ENCODE data around the gene ZMYND10. TPM values are rescaled to one million over a fixed set of nuclear protein-coding genes. Genes with fewer than 3 reads are reported as not detected.

The ZMYND10 gene
- total and polyA plus RNA-seq, 9 of the 15 experiments (the other 6 are each of a cell fraction or from before 2014, with no cell fraction given) = 0.20 to 2.8 (median 0.70) TPM

DNA sequence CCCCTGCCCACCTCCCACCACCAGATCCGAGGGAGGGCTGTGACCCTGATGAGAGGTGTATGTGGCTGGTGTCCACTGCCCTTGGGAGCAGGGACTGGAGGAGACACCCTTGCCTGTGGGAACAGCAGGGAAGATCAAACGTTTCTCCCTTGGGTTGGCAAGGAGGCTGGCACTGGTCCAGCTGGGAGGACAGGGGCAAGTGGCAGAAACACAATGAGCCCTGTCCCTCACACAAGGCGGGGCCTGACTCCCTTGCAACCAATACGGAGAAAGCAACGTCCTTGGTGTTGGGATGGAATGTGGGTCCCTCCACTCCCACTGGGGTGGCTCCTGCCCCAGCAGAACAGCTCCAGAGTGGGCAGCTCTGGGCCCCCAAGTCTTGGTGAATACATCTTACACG is 28.2 kb downstream of the ZMYND10 start:
- in situ Hi-C loops (cut with MboI) = no loop called here
- TF ChIP-seq NFIC (IDR thresholded peaks at IDR 0.05) = peak; percentile 62
- no peak for TF ChIP-seq SREBF2 (CRISPR knock-in tag; IDR thresholded peaks at IDR 0.05)
- TF ChIP-seq TBP (optimal IDR thresholded peaks at IDR 0.05; ENCODE audit: low read depth, low read length) = peak; percentile 5
- H3K9ac ChIP-seq (ENCODE audit: insufficient read depth in 1 of 2, low read depth in 2 of 2, low read length in 2 of 2) = peak overlapping the region in 1 of 2 experiments; percentile 86; a peak in 2 of 4 replicates
- POLR2A ChIA-PET = interaction anchor here (0.7 to 1.1 kb wide), 5 partner anchors 11 to 543 kb away, joined by 3 to 5 read pairs (median 3); partner anchors contain the start of genes HYAL3, NAA80 and TUSC2
- peaks cover 27 to 59% of the 10 kb centered on the region in 2 experiments for H3K4me1 ChIP-seq (replicated peaks in 1 of 2; ENCODE audit: control insufficient read depth in 2 of 2, insufficient read depth in 2 of 2, low read length in 2 of 2)
- peaks cover 20% of the 10 kb centered on the region; the same call in 2 of the 3 replicates for H3K36me3 ChIP-seq (ENCODE audit: control insufficient read depth, insufficient read depth, low read length)
- WGBS (ENCODE audit: insufficient coverage, low coverage, missing lambda C conversion rate) = 30% methylated on average over 4 of the region's 6 CpGs
- no peaks in the 10 kb centered on the region for H3K27me3 ChIP-seq (ENCODE audit: control insufficient read depth in 2 of 2, insufficient read depth in 2 of 2, low read length in 2 of 2)
- H4K20me1 ChIP-seq (replicated peaks; ENCODE audit: control insufficient read depth, insufficient read depth, low read length) = no peaks in the 10 kb centered on the region
- H3K79me2 ChIP-seq (ENCODE audit: control insufficient read depth, insufficient read depth, low read length) = peaks cover 22% of the 10 kb centered on the region
- H3K9me1 ChIP-seq (ENCODE audit: control insufficient read depth, insufficient read depth, low read length) = no peaks in the 10 kb centered on the region
- intact Hi-C loops (cut with micrococcal nuclease) = no loop called here
- CTCF ChIA-PET (ENCODE audit: low intra/inter-chr PET ratio) = no interaction called here
- ATAC-seq = no peak
- no peak for DNase-seq (ENCODE audit: extremely low read depth in 1 of 4, low spot score in 3 of 4)
- H3K27ac ChIP-seq (ENCODE audit: extremely low read depth, low read depth, low read length) = peak overlapping the region; percentile 47; the same call in 2 of the 3 replicates
- H3K4me2 ChIP-seq (ENCODE audit: insufficient read depth, low read length) = peak overlapping the region; percentile 65
- BruUV-seq (replicated peaks) = no TSS peak
- FAIRE-seq = no peak
- H3K4me3 ChIP-seq = no peak overlapping the region
- H2AFZ ChIP-seq (ENCODE audit: low read depth, low read length) = no peak overlapping the region
- H3K9me3 ChIP-seq (replicated peaks; ENCODE audit: control insufficient read depth, insufficient read depth, low read depth, low read length) = no peaks in the 10 kb centered on the region

DNA sequence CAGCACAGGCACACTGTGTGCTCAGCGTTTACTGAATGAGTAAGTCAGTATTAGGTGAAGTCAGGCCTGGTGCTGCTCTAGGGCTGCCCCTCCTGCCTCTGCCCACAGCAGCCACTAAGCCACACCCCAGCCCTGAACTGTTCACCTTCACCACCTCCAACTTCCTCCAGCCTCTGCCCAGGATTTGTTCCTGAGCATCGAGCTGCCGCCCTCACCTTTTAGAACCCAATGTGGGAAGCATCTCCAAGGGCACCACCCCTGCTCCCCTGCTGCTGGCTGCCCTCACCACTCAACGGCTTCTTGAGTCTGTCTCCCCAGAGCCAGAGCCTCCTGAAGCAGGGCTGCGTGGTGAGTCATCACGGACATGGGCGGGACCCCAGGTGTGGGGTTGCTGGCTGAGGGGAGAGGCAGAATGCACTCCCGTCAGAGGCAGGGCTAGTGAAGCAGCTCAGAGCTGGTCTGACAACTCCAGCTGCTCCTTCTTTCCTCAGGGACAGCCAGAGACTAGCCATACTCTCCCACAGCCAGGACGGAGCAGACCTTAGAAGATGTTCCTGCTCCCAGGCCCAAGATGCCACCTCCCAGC is 28.8 kb downstream of the ZMYND10 start:
- H3K9ac ChIP-seq (ENCODE audit: insufficient read depth in 1 of 2, low read depth in 2 of 2, low read length in 2 of 2) = peak overlapping the region in 1 of 2 experiments; percentile 86; a peak in 2 of 4 replicates
- H3K9me3 ChIP-seq (replicated peaks; ENCODE audit: control insufficient read depth, insufficient read depth, low read depth, low read length) = no peaks in the 10 kb centered on the region
- no peak overlapping the region for H2AFZ ChIP-seq (ENCODE audit: low read depth, low read length)
- H3K79me2 ChIP-seq (ENCODE audit: control insufficient read depth, insufficient read depth, low read length) = peaks cover 22% of the 10 kb centered on the region
- peak; percentile 62 to 85 (median 66) for DNase-seq (ENCODE audit: extremely low read depth in 1 of 4, low spot score in 3 of 4)
- peaks cover 23 to 53% of the 10 kb centered on the region in 2 experiments for H3K4me1 ChIP-seq (replicated peaks in 1 of 2; ENCODE audit: control insufficient read depth in 2 of 2, insufficient read depth in 2 of 2, low read length in 2 of 2)
- FAIRE-seq = peak; percentile 89
- peak overlapping the region; percentile 65 for H3K4me2 ChIP-seq (ENCODE audit: insufficient read depth, low read length)
- H3K36me3 ChIP-seq (ENCODE audit: control insufficient read depth, insufficient read depth, low read length) = peaks cover 20% of the 10 kb centered on the region; the same call in 2 of the 3 replicates
- no peaks in the 10 kb centered on the region for H3K9me1 ChIP-seq (ENCODE audit: control insufficient read depth, insufficient read depth, low read length)
- intact Hi-C loops (cut with micrococcal nuclease) (no loop called here), in situ Hi-C loops (cut with MboI) (no loop called here)
- no peaks in the 10 kb centered on the region for H3K27me3 ChIP-seq (ENCODE audit: control insufficient read depth in 2 of 2, insufficient read depth in 2 of 2, low read length in 2 of 2)
- CTCF ChIA-PET (ENCODE audit: low intra/inter-chr PET ratio) = no interaction called here
- H3K27ac ChIP-seq (ENCODE audit: extremely low read depth, low read depth, low read length) = peak overlapping the region; percentile 47; the same call in 2 of the 3 replicates
- POLR2A ChIA-PET = interaction anchor here (0.7 to 1.1 kb wide), 4 partner anchors 11 to 543 kb away, joined by 3 to 5 read pairs (median 4); partner anchors contain the start of gene TUSC2
- ATAC-seq = peak; percentile 75
- WGBS (ENCODE audit: insufficient coverage, low coverage, missing lambda C conversion rate) = 4% methylated on average over 4 of the region's 9 CpGs
- no peak overlapping the region for H3K4me3 ChIP-seq
- no peaks in the 10 kb centered on the region for H4K20me1 ChIP-seq (replicated peaks; ENCODE audit: control insufficient read depth, insufficient read depth, low read length)
- BruUV-seq (replicated peaks) = no TSS peak
- TF ChIP-seq ZBTB7A (IDR thresholded peaks at IDR 0.05; ENCODE audit: borderline replicate concordance, control insufficient read depth, low read depth, low read length) = peak; percentile 50; the same call in 1 of the 2 replicates
- TF ChIP-seq ATF3 (IDR thresholded peaks at IDR 0.05) = peak; percentile 94
- TF ChIP-seq ATF3 (CRISPR knock-in tag; conservative IDR thresholded peaks at IDR 0.05) = no peak
- TF ChIP-seq NRF1 (conservative IDR thresholded peaks at IDR 0.05 in 1 of 2, IDR thresholded peaks at IDR 0.05 in 1 of 2) = peak; percentile 48 to 64
- TF ChIP-seq JUN (IDR thresholded peaks at IDR 0.05; ENCODE audit: borderline replicate concordance, low read depth, low read length) = peak; percentile 78; the same call in 1 of the 2 replicates
- no peak for TF ChIP-seq JUN (CRISPR knock-in tag; IDR thresholded peaks at IDR 0.05; ENCODE audit: borderline replicate concordance)
- TF ChIP-seq FOXM1 (IDR thresholded peaks at IDR 0.05; ENCODE audit: low read depth) = no peak
- no peak for TF ChIP-seq FOXM1 (CRISPR knock-in tag; IDR thresholded peaks at IDR 0.05; ENCODE audit: low read depth)
- TF ChIP-seq MYNN (IDR thresholded peaks at IDR 0.05) = 0 out of 2 replicates have a peak, but pooled peaks have one; percentile 22
- TF ChIP-seq MYNN (CRISPR knock-in tag; IDR thresholded peaks at IDR 0.05) = no peak
- TF ChIP-seq, protein P1, sequence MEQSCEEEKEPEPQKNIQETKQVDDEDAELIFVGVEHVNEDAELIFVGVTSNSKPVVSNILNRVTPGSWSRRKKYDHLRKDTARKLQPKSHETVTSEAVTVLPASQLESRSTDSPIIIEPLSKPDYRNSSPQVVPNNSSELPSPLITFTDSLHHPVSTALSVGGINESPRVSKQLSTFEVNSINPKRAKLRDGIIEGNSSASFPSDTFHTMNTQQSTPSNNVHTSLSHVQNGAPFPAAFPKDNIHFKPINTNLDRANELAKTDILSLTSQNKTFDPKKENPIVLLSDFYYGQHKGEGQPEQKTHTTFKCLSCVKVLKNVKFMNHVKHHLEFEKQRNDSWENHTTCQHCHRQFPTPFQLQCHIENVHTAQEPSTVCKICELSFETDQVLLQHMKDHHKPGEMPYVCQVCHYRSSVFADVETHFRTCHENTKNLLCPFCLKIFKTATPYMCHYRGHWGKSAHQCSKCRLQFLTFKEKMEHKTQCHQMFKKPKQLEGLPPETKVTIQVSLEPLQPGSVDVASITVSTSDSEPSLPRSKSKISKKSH (CRISPR knock-in tag; IDR thresholded peaks at IDR 0.05) = no peak

Measured in K562 (cell line).